Esophagus muscularis mucosa (tissue), 4 donors: Measurements from ENCODE around the gene UBE2S. TPM values are rescaled to one million over a fixed set of nuclear protein-coding genes. Genes with fewer than 3 reads are reported as not detected.

Experiments used
- DNase-seq: peaks from one replicate; pipeline ENCODE4 v3.0.0-alpha.2; 2017; ENCODE audit errors: extremely low spot score
- H3K27ac ChIP-seq, 4 donors: fragments of 200-600 bp; sonication (generic); replicated peaks in 1 of 4; 1 replicate in 3 of 4; 2 replicates in 1 of 4; pipeline ENCODE4 v1.5.1; 2016 to 2019; ENCODE audit warnings: mild to moderate bottlenecking in 1 of 4
- H3K27me3 ChIP-seq, 4 donors: fragments of 200-600 bp; sonication (generic); one replicate each; pipeline versions ENCODE4 v1.5.1 to v1.6.0; 2016 to 2019
- H3K36me3 ChIP-seq, 4 donors: fragments of 200-600 bp; sonication (generic); one replicate each; pipeline ENCODE4 v1.5.1; 2016 to 2019
- H3K4me1 ChIP-seq, 4 donors: fragments of 200-600 bp; sonication (generic); one replicate each; pipeline ENCODE4 v1.5.1; 2016 to 2019
- H3K4me3 ChIP-seq, 4 donors: fragments of 200-600 bp; sonication (generic); 1 replicate in 2 of 4; 2 replicates in 2 of 4; pipeline ENCODE4 v1.5.1; 2016 to 2019; ENCODE audit warnings: mild to moderate bottlenecking in 4 of 4, moderate library complexity in 1 of 4
- H3K9me3 ChIP-seq, 4 donors: fragments of 200-600 bp; sonication (generic); 1 replicate in 3 of 4; 2 replicates in 1 of 4; pipeline ENCODE4 v1.5.1; 2016 to 2019
- EP300 ChIP-seq: sonication (generic); formaldehyde crosslinking; IDR thresholded peaks from one replicate; pipeline ENCODE4 v1.6.1; 2017; ENCODE audit warnings: antibody characterized with exemption
- POLR2A ChIP-seq: fragments of 450-650 bp; IDR thresholded peaks from one replicate; pipeline ENCODE4 v1.6.1; 2017; ENCODE audit warnings: antibody characterized with exemption, moderate library complexity, mild to moderate bottlenecking, low read depth
- POLR2AphosphoS5 ChIP-seq, 2 donors: sonication (generic); formaldehyde crosslinking; IDR thresholded peaks; one replicate each; pipeline ENCODE4 v1.6.1; 2017; ENCODE audit warnings: antibody characterized with exemption in 2 of 2
- WGBS: methylation state at CpG from one replicate; pipeline ENCODE4 v1.1.5; 2018; 5-methylcytosine and 5-hydroxymethylcytosine counted together
- intact Hi-C: fragments of 100-400 bp; cut with DNase I; formaldehyde crosslinking; loops from one replicate; pipeline ENCODE4 v1.15.1; 2023
- total RNA-seq, 4 donors: library from RNA; depleted of rRNA; stranded (reverse); fragments of >200 nt; gene quantifications; one replicate each; pipeline versions ENCODE4 v1.1.0 to v1.2.1, GENCODE V29; 2016
- TF ChIP-seq, protein P1 (sequence below), 3 experiments: fragments of 200-600 bp in 2 of 3; fragments of 450-650 bp in 1 of 3; sonication (generic) in 2 of 3; IDR thresholded peaks; one replicate each; pipeline ENCODE4 v1.5.1; 2017 to 2019; ENCODE audit warnings: antibody characterized with exemption in 3 of 3, mild to moderate bottlenecking in 2 of 3, moderate library complexity in 1 of 3

Gene UBE2S
- total RNA-seq, 4 donors from 2014 or later: 9.1 to 37.9 (median 22.0) TPM

DNA sequence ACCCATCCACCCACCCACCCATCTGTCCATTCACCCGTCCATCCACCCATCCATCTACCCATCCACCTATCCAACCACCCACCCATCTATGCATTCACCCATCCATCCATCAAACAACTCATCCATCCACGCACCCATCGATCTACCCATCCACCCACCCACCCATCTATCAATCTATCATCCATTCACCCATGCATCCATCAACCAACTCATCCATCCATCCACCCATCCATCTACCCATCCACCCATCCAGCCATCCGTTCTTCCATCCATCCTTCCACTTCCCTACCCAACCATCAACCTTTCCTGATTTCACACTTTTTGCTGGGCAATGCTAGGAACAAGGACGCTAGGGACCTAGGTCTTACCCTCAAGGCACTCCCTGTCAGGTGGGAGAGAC, 25.6 kb downstream of the UBE2S start:
- H3K36me3 ChIP-seq: peaks cover 0 to 6% (median 3%) of the 10 kb centered on the region in 4 donors
- H3K27me3 ChIP-seq: peaks cover 0 to 11% (median 6%) of the 10 kb centered on the region in 4 donors
- 96% methylated on average over 5 of the region's 5 CpGs for WGBS
- H3K27ac ChIP-seq: no peak overlapping the region
- no peak for TF ChIP-seq EP300
- TF ChIP-seq POLR2A: no peak
- TF ChIP-seq, protein P1, sequence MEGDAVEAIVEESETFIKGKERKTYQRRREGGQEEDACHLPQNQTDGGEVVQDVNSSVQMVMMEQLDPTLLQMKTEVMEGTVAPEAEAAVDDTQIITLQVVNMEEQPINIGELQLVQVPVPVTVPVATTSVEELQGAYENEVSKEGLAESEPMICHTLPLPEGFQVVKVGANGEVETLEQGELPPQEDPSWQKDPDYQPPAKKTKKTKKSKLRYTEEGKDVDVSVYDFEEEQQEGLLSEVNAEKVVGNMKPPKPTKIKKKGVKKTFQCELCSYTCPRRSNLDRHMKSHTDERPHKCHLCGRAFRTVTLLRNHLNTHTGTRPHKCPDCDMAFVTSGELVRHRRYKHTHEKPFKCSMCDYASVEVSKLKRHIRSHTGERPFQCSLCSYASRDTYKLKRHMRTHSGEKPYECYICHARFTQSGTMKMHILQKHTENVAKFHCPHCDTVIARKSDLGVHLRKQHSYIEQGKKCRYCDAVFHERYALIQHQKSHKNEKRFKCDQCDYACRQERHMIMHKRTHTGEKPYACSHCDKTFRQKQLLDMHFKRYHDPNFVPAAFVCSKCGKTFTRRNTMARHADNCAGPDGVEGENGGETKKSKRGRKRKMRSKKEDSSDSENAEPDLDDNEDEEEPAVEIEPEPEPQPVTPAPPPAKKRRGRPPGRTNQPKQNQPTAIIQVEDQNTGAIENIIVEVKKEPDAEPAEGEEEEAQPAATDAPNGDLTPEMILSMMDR (IDR thresholded peaks at IDR 0.05): no peak
- no peak for TF ChIP-seq POLR2AphosphoS5 (IDR thresholded peaks at IDR 0.05)
- intact Hi-C loops: loop anchor here (5.0 kb wide), 2 partner anchors 40 to 80 kb away; no protein-coding TSS in a partner anchor
- H3K4me1 ChIP-seq: peaks cover 22 to 39% (median 35%) of the 10 kb centered on the region in 4 donors
- H3K9me3 ChIP-seq: no peaks in the 10 kb centered on the region
- no peak overlapping the region for H3K4me3 ChIP-seq
- no peak for DNase-seq

DNA sequence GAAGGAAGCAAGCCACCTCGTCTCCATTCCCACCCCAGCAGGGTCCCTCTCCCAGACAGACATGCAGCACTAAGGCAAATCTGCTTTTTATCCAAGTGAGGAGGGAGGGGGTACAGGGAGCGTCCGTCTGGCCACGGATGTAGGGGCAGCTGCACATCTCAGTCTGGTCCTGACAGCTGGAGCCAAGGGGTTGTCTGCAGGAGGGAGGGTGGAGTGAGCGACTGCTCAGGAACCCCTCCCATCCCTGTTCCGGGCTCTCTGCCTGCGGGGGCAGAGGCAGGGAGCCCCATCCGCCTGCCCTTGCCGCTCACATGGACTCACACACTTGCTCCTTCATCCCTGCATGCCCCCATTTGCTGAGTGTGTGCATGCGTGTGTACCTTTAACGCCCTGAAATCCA, 28.4 kb downstream of the UBE2S start:
- intact Hi-C loops: no loop called here
- 79% methylated on average over 6 of the region's 11 CpGs for WGBS

DNA sequence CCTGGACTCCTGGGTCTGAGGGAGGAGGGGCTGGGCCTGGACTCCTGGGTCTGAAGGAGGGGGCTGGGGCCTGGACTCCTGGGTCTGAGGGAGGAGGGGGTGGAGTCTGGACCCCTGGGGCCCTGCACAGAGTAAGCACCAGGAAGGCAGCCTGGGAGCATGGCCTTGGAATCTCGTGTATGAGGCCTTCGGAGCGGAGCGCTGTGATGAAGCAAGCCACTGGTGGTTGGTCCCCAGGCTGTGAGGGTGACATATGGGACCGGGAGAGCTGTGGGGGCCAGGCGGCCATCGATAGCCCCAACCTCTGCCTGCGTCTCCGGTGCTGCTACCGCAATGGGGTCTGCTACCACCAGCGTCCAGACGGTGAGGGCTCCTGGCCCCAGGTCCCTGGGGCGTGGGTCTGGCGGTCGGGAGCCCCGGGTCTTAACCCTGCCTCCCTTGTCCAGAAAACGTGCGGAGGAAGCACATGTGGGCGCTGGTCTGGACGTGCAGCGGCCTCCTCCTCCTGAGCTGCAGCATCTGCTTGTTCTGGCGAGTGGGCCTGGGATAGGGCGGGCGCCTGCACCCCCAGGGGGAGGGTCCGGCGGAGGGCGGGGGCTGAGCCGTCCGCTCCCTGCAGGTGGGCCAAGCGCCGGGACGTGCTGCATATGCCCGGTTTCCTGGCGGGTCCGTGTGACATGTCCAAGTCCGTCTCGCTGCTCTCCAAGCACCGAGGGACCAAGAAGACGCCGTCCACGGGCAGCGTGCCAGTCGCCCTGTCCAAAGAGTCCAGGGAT, 30.0 kb downstream of the UBE2S start:
- H3K36me3 ChIP-seq: no peaks in the 10 kb centered on the region
- DNase-seq: no peak
- TF ChIP-seq POLR2A: no peak
- no peak for TF ChIP-seq POLR2AphosphoS5 (IDR thresholded peaks at IDR 0.05)
- TF ChIP-seq, protein P1 (IDR thresholded peaks at IDR 0.05): no peak
- TF ChIP-seq EP300: no peak
- no peaks in the 10 kb centered on the region for H3K9me3 ChIP-seq
- H3K4me3 ChIP-seq: no peak overlapping the region
- H3K4me1 ChIP-seq: peaks cover 4 to 18% (median 15%) of the 10 kb centered on the region in 4 donors
- peaks cover 0 to 56% (median 40%) of the 10 kb centered on the region in 4 donors for H3K27me3 ChIP-seq
- no peak overlapping the region for H3K27ac ChIP-seq
- intact Hi-C loops: no loop called here
- WGBS: 15% methylated on average over 28 of the region's 43 CpGs

More for the DNA sequence above, 28.4 kb downstream of the UBE2S start:
- Histone ChIP-seq H3K4me1 (peaks cover 7 to 24% (median 21%) of the 10 kb centered on the region in 4 donors), H3K27ac (no peak overlapping the region), H3K36me3 (no peaks in the 10 kb centered on the region), H3K27me3 (peaks cover 0 to 40% (median 27%) of the 10 kb centered on the region in 4 donors), H3K9me3 (no peaks in the 10 kb centered on the region), H3K4me3 (no peak overlapping the region)
- TF ChIP-seq, protein P1 (IDR thresholded peaks at IDR 0.05): no peak
- TF ChIP-seq EP300 (no peak), POLR2A (no peak), POLR2AphosphoS5 (IDR thresholded peaks at IDR 0.05) (no peak)
- no peak for DNase-seq

DNA sequence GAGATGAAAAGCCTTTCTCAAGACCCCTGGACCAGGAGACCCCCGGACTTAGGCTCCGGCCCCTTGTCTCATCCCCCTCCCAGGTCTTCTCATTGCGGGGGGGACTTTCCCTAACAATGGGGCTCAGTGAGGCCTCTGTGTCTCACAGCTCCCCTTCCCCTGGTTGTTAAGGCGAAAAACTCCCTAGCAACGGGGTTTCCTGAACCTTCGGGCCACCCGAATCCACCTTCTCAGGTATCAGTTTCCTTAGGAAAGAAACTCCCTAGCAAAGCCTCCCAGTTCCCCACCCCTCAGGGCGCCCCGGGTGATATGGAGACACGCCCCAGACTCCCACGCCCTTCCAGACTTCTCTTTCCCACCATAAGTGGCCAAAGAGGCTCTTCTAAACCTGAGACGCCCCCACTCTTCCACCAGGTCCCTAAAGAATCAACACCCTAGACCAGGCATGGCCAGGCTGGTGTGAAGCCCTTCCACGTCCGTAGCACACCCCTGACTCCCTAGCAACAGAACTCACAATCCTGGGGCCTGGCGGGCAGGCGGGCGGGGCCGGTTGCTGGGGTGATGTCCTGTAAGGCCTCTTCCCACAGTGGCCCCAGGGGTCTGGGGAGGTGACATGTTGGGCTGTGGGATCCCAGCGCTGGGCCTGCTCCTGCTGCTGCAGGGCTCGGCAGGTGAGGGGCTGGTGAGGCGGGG, 31.2 kb downstream of the UBE2S start, which contains the start of gene TMEM190:
Gene TMEM190 (plus strand): TSS at position 586 of the 693 bp plus-strand sequence. CDS start 28 bp downstream, at position 614.
- no peaks in the 10 kb centered on the region for H3K36me3 ChIP-seq
- intact Hi-C loops: no loop called here
- 66% methylated on average over 21 of the region's 21 CpGs for WGBS

More for the DNA sequence above, 31.2 kb downstream of the UBE2S start, which contains the start of gene TMEM190:
- Histone ChIP-seq H3K27ac (no peak within 1 kb of the TSS), H3K4me3 (no peak within 1 kb of the TSS), H3K27me3 (peaks cover 0 to 68% (median 50%) of the 10 kb centered on the region in 4 donors), H3K9me3 (no peaks in the 10 kb centered on the region), H3K4me1 (peaks cover 4 to 18% (median 15%) of the 10 kb centered on the region in 4 donors)
- TF ChIP-seq EP300 (no peak), POLR2AphosphoS5 (IDR thresholded peaks at IDR 0.05) (no peak), POLR2A (no peak)
- TF ChIP-seq, protein P1 (IDR thresholded peaks at IDR 0.05): no peak
- DNase-seq: no peak
